ENCODE measurements around the gene PMM2.
"Not testable (repeated sequence)": the region's sequence is repeated elsewhere in the genome, so short reads cannot be mapped to it uniquely, and the experiment has no call there.

Gene PMM2

GRCh38 chr16:8775359-8775758 is 22.3 kb upstream of the PMM2 start:
- CTCF ChIA-PET: interaction anchor here (0.6 kb wide), 2 partner anchors 21 to 303 kb away, joined by 3 read pairs; no protein-coding TSS in a partner anchor
- TF ChIP-seq, protein P1, sequence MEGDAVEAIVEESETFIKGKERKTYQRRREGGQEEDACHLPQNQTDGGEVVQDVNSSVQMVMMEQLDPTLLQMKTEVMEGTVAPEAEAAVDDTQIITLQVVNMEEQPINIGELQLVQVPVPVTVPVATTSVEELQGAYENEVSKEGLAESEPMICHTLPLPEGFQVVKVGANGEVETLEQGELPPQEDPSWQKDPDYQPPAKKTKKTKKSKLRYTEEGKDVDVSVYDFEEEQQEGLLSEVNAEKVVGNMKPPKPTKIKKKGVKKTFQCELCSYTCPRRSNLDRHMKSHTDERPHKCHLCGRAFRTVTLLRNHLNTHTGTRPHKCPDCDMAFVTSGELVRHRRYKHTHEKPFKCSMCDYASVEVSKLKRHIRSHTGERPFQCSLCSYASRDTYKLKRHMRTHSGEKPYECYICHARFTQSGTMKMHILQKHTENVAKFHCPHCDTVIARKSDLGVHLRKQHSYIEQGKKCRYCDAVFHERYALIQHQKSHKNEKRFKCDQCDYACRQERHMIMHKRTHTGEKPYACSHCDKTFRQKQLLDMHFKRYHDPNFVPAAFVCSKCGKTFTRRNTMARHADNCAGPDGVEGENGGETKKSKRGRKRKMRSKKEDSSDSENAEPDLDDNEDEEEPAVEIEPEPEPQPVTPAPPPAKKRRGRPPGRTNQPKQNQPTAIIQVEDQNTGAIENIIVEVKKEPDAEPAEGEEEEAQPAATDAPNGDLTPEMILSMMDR (conservative IDR thresholded peaks at IDR 0.05; ENCODE audit: low read depth): no peak
- POLR2A ChIA-PET (ENCODE audit: low non-redundant PET): no interaction called here
- no peak overlapping the region for H3K27ac ChIP-seq
- no peak for DNase-seq (ENCODE audit: low spot score)

GRCh38 chr16:8776129-8776584 is 21.5 kb upstream of the PMM2 start:
- CTCF ChIA-PET: no interaction called here

DNA sequence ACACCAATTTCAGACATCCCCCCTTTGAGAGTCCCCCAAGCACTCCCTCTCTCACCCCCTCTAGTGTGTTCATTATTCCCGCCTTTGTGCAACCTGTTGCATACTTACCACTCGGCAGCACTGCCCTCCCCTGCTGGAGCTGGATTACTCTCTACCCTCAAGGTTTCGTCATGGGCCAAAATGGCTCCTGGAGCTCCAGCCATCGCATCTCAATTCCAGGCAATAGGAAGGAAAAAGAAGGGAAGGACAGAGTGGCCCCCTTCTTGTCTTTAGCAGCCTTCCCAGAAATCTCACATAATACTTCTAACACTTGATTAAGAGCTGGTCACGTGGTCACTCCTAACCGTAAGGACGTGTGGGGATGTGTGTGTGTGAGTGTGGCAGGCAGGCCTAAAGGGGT is 20.4 kb upstream of the PMM2 start:
- H3K27ac ChIP-seq: no peak overlapping the region
- ChIA-PET CTCF (interaction anchor here (0.7 kb wide), 1 partner anchor 114 kb away, joined by 5 read pairs; no protein-coding TSS in a partner anchor), POLR2A (ENCODE audit: low non-redundant PET) (no interaction called here)
- TF ChIP-seq, protein P1 (conservative IDR thresholded peaks at IDR 0.05; ENCODE audit: low read depth): no peak
- DNase-seq (ENCODE audit: low spot score): no peak

More at GRCh38 chr16:8776129-8776584, 21.5 kb upstream of the PMM2 start:
- no peak overlapping the region for H3K27ac ChIP-seq
- TF ChIP-seq, protein P1 (conservative IDR thresholded peaks at IDR 0.05; ENCODE audit: low read depth): no peak
- DNase-seq (ENCODE audit: low spot score): peak; percentile 54
- POLR2A ChIA-PET (ENCODE audit: low non-redundant PET): no interaction called here

DNA sequence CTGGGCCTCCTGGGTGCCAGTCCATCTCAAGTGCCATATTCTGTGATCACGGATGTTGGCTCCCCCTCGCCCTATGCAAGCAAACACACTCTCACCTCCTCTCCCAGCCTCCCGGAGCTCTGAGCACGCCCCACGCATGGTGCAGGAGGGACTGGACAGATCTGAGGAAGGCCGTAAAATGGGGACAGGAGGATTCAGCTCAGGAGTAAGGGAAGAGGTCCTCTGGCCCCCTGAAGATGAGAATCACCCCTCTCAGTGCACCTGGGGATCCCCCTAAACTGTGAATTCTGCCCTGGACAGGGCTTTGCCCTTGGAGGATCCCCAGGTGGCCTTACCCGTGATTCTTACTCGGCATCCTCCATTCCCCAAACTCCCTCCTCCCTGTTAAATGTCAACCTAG is 15.8 kb upstream of the PMM2 start:
- DNase-seq (ENCODE audit: low spot score): no peak
- TF ChIP-seq, protein P1 (conservative IDR thresholded peaks at IDR 0.05; ENCODE audit: low read depth): no peak
- ChIA-PET POLR2A (ENCODE audit: low non-redundant PET) (interaction anchor here (0.5 kb wide), 1 partner anchor 133 kb away, joined by 3 read pairs; no protein-coding TSS in a partner anchor), CTCF (no interaction called here)
- H3K27ac ChIP-seq: no peak overlapping the region

DNA sequence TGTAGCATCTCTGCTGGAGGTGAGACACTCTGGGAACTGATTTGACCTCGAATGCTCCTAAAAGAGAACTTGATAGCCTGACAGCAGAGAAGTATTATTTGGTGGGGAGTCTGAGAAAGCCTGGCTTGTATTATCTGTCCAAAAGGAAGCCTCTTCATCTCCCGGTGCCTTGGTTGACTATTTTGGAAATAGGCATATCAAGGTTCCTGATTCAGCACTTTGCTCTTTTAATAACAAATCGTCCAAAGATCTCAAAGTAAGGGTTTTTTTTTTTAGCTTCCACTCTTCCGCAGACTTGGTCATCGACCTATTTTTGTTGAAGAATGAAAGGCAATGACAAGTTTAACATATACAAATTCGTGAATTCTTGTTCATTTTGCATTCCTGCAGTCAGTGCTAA is 15.0 kb upstream of the PMM2 start:
- H3K27ac ChIP-seq: no peak overlapping the region
- TF ChIP-seq, protein P1 (conservative IDR thresholded peaks at IDR 0.05; ENCODE audit: low read depth): no peak
- ChIA-PET POLR2A (ENCODE audit: low non-redundant PET) (no interaction called here), CTCF (no interaction called here)
- DNase-seq (ENCODE audit: low spot score): no peak

- no peak overlapping the region for H3K27ac ChIP-seq
- ChIA-PET CTCF (no interaction called here), POLR2A (ENCODE audit: low non-redundant PET) (no interaction called here)
- TF ChIP-seq, protein P1 (conservative IDR thresholded peaks at IDR 0.05; ENCODE audit: low read depth): no peak
- no peak for DNase-seq (ENCODE audit: low spot score)
Measured at GRCh38 chr16:8785408-8785807, 12.2 kb upstream of the PMM2 start.

DNA sequence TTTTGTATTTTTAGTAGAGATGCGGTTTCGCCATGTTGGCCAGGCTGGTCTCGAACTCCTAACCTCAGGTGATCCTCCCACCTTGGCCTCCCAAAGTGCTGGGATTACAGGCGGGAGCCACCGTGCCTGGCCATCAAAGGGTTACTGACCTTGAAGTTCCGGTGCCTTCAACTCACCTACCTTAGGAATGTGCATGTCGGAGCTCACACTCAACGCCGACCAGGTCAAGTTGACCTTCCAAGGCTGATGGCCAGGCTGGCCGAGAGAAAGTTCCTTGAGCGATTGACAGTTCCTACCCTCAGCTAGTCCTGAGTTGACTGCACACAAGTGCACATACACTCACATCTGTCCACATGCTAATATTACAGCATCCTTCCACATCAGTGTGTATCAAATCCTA is 11.3 kb upstream of the PMM2 start:
- H3K27ac ChIP-seq; POLR2A ChIA-PET (ENCODE audit: low non-redundant PET); CTCF ChIA-PET; DNase-seq (ENCODE audit: low spot score): not testable (repeated sequence)

Measured in RWPE1 (cell line).